Peyer's patch (tissue), 4 donors: ENCODE data around the gene DBX2. TPM values are rescaled to one million over a fixed set of nuclear protein-coding genes. Genes with fewer than 3 reads are reported as not detected.

Source experiments
- DNase-seq, 3 donors: peaks; one replicate each; pipeline ENCODE4 v3.0.0-alpha.2; 2017 to 2019
- H3K27ac ChIP-seq, 4 donors: fragments of 200-600 bp; sonication (generic); one replicate each; pipeline ENCODE4 v1.5.1; 2016 to 2019
- H3K27me3 ChIP-seq, 2 donors: fragments of 200-600 bp; sonication (generic); one replicate each; pipeline ENCODE4 v1.5.1; 2019
- H3K36me3 ChIP-seq, 3 donors: fragments of 200-600 bp; sonication (generic); one replicate each; pipeline ENCODE4 v1.5.1; 2016 to 2019
- H3K4me1 ChIP-seq, 4 donors: fragments of 200-600 bp; sonication (generic); one replicate each; pipeline ENCODE4 v1.5.1; 2016 to 2019
- H3K4me3 ChIP-seq, 4 donors: fragments of 200-600 bp; sonication (generic); 1 replicate in 3 of 4; 2 replicates in 1 of 4; pipeline ENCODE4 v1.5.1; 2016 to 2019; ENCODE audit warnings: mild to moderate bottlenecking in 1 of 4
- H3K9me3 ChIP-seq, 4 donors: fragments of 200-600 bp; sonication (generic); one replicate each; pipeline ENCODE4 v1.5.1; 2016 to 2019; ENCODE audit warnings: mild to moderate bottlenecking in 1 of 4
- CTCF ChIP-seq, 6 experiments: fragments of 450-650 bp in 4 of 6; fragments of 200-600 bp in 2 of 6; sonication (generic) in 1 of 6; IDR thresholded peaks; one replicate each; pipeline ENCODE4 v1.5.1; 2017 to 2019; ENCODE audit warnings: antibody characterized with exemption in 6 of 6, mild to moderate bottlenecking in 3 of 6, moderate library complexity in 1 of 6
- POLR2A ChIP-seq, 2 donors: fragments of 450-650 bp; IDR thresholded peaks; one replicate each; pipeline ENCODE4 v1.5.1; 2017; ENCODE audit warnings: antibody characterized with exemption in 2 of 2, mild to moderate bottlenecking in 2 of 2, moderate library complexity in 2 of 2
- total RNA-seq, 4 donors: library from RNA; depleted of rRNA; stranded (reverse); fragments of >200 nt; gene quantifications; one replicate each; pipeline ENCODE4 v1.1.0, GENCODE V29; 2016

Gene DBX2
- total RNA-seq, 4 donors from 2014 or later, result not detected

GRCh38 chr12:45017916-45018315 is 33.0 kb downstream of the DBX2 start:
- H3K4me1 ChIP-seq, result no peaks in the 10 kb centered on the region
- no peak for DNase-seq
- H3K27ac ChIP-seq, result no peak overlapping the region
- no peaks in the 10 kb centered on the region for H3K36me3 ChIP-seq
- TF ChIP-seq CTCF (IDR thresholded peaks at IDR 0.05) (no peak), POLR2A (IDR thresholded peaks at IDR 0.05) (no peak)
- no peaks in the 10 kb centered on the region for H3K9me3 ChIP-seq
- H3K27me3 ChIP-seq, result no peaks in the 10 kb centered on the region
- H3K4me3 ChIP-seq, result no peak overlapping the region

- Histone ChIP-seq H3K9me3 (no peaks in the 10 kb centered on the region), H3K27ac (no peak overlapping the region), H3K27me3 (no peaks in the 10 kb centered on the region), H3K36me3 (no peaks in the 10 kb centered on the region), H3K4me1 (no peaks in the 10 kb centered on the region), H3K4me3 (no peak overlapping the region)
- TF ChIP-seq CTCF (IDR thresholded peaks at IDR 0.05) (no peak), POLR2A (IDR thresholded peaks at IDR 0.05) (no peak)
- DNase-seq, result no peak
Measured at GRCh38 chr12:45014396-45014795, 36.5 kb downstream of the DBX2 start.

GRCh38 chr12:45012749-45013148 is 38.1 kb downstream of the DBX2 start:
- Histone ChIP-seq H3K27me3 (no peaks in the 10 kb centered on the region), H3K4me3 (no peak overlapping the region), H3K9me3 (no peaks in the 10 kb centered on the region), H3K27ac (no peak overlapping the region), H3K4me1 (no peaks in the 10 kb centered on the region), H3K36me3 (no peaks in the 10 kb centered on the region)
- TF ChIP-seq POLR2A (IDR thresholded peaks at IDR 0.05), result no peak
- no peak for TF ChIP-seq CTCF (IDR thresholded peaks at IDR 0.05)
- DNase-seq, result no peak

GRCh38 chr12:45010059-45010458 is 40.8 kb downstream of the DBX2 start:
- Histone ChIP-seq H3K4me1 (no peaks in the 10 kb centered on the region), H3K36me3 (no peaks in the 10 kb centered on the region), H3K27ac (no peak overlapping the region), H3K4me3 (no peak overlapping the region), H3K9me3 (no peaks in the 10 kb centered on the region), H3K27me3 (no peaks in the 10 kb centered on the region)
- TF ChIP-seq CTCF (IDR thresholded peaks at IDR 0.05) (no peak), POLR2A (IDR thresholded peaks at IDR 0.05) (no peak)
- DNase-seq, result no peak

GRCh38 chr12:45008211-45008610 is 42.7 kb downstream of the DBX2 start:
- no peaks in the 10 kb centered on the region for H3K36me3 ChIP-seq
- H3K9me3 ChIP-seq, result no peaks in the 10 kb centered on the region
- H3K27me3 ChIP-seq, result no peaks in the 10 kb centered on the region
- H3K4me1 ChIP-seq, result no peaks in the 10 kb centered on the region
- no peak overlapping the region for H3K4me3 ChIP-seq
- TF ChIP-seq POLR2A (IDR thresholded peaks at IDR 0.05) (no peak), CTCF (IDR thresholded peaks at IDR 0.05) (no peak)
- no peak for DNase-seq
- no peak overlapping the region for H3K27ac ChIP-seq

GRCh38 chr12:44999355-44999754 is 51.5 kb downstream of the DBX2 start:
- Histone ChIP-seq H3K27me3 (no peaks in the 10 kb centered on the region), H3K9me3 (no peaks in the 10 kb centered on the region), H3K4me3 (no peak overlapping the region), H3K27ac (no peak overlapping the region), H3K36me3 (no peaks in the 10 kb centered on the region), H3K4me1 (no peaks in the 10 kb centered on the region)
- no peak for DNase-seq
- TF ChIP-seq POLR2A (IDR thresholded peaks at IDR 0.05), result no peak
- TF ChIP-seq CTCF (IDR thresholded peaks at IDR 0.05), result no peak
